GM12875 (cell line): ENCODE data around the gene TMSB10.

Experiments
- H3K4me3 ChIP-seq: one replicate; pipeline ENCODE4 v1.5.1; 2011; ENCODE audit warnings: low read depth, low read length, control low read depth
- TF ChIP-seq, protein P1 (sequence below): IDR thresholded peaks from 2 replicates; pipeline ENCODE4 v1.5.1; 2011; ENCODE audit warnings: low read depth, mild to moderate bottlenecking, control low read depth, inconsistent platforms, low read length, moderate library complexity, borderline replicate concordance; ENCODE audit not compliant: insufficient read depth

TMSB10 gene

GRCh38 chr2:84953535-84953934 lies 48.1 kb downstream of the TMSB10 start:
- no peak overlapping the region for H3K4me3 ChIP-seq
- TF ChIP-seq, protein P1, sequence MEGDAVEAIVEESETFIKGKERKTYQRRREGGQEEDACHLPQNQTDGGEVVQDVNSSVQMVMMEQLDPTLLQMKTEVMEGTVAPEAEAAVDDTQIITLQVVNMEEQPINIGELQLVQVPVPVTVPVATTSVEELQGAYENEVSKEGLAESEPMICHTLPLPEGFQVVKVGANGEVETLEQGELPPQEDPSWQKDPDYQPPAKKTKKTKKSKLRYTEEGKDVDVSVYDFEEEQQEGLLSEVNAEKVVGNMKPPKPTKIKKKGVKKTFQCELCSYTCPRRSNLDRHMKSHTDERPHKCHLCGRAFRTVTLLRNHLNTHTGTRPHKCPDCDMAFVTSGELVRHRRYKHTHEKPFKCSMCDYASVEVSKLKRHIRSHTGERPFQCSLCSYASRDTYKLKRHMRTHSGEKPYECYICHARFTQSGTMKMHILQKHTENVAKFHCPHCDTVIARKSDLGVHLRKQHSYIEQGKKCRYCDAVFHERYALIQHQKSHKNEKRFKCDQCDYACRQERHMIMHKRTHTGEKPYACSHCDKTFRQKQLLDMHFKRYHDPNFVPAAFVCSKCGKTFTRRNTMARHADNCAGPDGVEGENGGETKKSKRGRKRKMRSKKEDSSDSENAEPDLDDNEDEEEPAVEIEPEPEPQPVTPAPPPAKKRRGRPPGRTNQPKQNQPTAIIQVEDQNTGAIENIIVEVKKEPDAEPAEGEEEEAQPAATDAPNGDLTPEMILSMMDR, result no peak

- no peak overlapping the region for H3K4me3 ChIP-seq
- TF ChIP-seq, protein P1, result no peak
Observed at GRCh38 chr2:84954329-84954728, 48.9 kb downstream of the TMSB10 start.
